NCI-H774 (cell line): ENCODE measurements around the gene ZNF383.
A peak's percentile ranks its signal among the peaks of the same experiment; 100 is the strongest.
"Not testable (repeated sequence)": the region's sequence is repeated elsewhere in the genome, so short reads cannot be mapped to it uniquely, and the experiment has no call there.

Source experiments
- DNase-seq: peaks from one replicate; lab custom pipeline; 2025; lab: John Stamatoyannopoulos, UW

Gene ZNF383

DNA sequence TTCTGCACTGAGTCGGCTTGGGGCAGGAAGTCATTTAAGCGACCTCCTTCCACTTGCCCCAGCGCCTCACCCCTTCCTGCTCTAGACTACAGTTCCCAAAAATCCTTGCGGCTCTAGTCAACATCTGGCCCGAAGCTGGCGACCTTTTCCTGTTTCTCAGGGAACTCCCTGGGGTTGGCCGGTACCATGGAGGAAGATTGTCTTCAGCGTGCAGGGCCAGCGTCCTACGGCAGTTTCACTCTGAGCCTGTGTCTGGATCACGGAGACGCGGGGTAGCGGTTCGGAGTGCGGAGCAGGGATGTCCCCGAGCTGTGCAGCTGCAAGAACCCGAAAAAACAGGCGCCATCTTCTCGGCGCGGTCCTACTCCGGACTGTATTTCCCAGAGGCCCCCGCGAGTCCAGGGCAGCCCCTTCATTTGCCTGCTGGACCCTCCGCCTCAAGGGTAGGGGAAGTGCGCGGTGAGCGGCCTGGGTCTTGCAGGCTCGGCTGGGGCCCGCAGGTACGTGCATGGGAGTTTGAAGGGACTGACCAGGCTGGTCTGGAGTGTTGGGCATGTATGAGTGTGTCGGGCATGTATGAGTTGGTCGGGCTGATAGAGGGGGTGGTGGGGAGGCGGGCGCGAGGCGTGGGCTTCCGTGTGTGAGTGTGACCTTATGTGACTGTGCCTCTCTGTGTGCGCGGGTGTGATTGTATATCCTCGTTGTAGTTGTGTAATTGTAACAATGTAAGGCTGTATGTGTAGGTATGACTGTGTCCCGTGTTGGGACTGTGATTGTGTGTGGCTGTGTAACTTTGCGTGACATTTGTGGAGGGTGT lies at the start of gene ZNF383:
TSS of gene ZNF383 (plus strand) at position 440 of the 817 bp plus-strand sequence. CDS start 12,240 bp downstream, outside the sequence.
- peak; percentile 79 for DNase-seq

DNA sequence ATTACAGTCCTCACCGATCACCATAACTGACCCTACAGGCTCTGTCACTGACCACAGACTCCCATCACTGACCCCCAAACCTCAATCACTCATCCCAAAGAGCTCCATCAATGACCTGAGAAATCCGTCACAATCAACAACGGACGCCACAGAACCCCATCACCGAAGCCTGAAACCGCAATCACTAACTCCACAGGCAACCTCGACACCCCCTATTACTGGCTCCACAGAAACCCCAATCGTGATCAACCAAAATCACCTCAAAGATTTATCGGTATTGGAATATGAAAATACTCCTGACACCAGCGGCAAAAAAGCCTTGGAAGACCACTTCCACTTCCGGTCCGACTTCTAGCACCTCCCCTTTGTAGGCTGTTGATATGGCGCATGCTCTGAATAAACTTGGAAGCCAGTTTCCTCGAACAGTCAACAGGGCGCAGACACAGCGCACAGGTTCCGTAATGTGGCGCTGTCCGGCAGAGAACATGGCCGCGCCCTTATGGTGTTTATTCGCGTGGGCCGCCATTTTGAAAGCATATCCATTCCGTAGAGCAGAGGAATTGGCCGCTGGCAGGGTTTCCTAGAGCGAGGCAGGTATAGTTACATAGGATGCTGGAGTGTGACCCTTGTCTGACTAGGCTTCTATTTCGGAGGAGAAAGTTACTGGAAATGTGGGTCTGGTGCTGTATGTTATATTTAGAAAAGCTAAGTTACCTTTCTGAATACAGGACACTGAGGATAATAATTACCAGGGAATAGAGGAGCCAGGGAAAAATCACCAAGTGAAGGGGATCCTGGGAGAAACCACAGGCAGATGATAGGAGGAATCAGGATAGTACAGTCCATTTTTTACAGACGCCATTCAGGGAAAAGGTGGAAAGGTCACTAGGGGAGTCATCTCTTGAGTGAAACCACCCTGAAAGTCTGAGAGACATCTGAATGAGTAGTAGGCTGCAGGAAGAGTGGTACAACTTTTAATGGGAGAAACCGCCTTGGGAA lies 45.3 kb upstream of the ZNF383 start, which contains the start of gene ZNF585A:
TSS of gene ZNF585A (minus strand) at position 328 of the 999 bp plus-strand sequence. CDS start 2,785 bp downstream, outside the sequence.
- peak; percentile 95 for DNase-seq

DNA sequence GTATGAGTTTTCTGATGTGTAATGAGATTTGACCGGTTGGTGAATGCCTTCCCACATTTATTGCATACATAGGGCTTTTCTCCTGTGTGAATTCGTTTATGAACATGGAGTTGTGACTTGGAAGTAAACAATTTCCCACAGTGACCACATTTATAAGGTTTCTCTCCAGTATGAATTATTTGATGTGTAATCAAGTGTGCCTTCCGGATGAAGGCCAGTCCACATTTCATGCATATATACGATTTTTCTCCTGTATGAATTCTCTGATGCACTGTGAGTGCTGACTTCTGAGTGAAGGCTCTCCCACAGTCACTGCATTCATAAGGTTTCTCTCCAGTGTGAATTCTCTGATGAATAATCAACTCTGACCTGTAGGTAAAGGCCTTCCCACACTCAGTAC lies 31.9 kb upstream of the ZNF383 start:
- not testable (repeated sequence) for DNase-seq

DNA sequence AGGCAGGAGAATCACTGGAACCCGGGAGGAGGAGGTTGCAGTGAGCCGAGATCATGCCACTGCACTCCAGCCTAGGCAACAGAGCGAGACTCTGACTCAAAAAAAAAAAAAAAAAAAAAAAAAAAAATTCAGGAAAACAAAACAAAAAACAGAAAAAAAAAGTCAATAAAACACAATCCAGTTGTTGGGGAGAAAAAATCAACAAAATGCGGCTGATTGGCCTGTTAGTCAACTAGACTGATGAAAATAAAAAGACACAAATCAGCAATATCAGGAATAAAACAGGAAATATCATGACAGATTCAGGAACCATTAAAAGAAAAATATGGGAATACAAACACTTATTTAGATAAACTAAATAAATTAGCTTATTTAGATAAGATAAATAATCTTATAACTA lies 22.8 kb upstream of the ZNF383 start:
- not testable (repeated sequence) for DNase-seq

DNA sequence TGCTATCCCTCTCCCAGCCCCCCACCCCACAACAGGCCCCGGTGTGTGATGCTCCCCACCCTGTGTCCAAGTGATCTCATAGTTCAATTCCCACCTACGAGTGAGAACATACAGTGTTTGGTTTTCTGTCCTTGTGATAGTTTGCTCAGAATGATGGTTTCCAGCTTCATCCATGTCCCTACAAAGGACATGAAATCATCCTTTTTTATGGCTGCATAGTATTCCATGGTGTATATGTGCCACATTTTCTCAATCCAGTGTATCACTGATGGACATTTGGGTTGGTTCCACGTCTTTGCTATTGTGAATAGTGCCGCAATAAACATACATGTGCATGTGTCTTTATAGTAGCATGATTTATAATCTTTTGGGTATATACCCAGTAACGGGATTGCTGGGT lies 20.9 kb upstream of the ZNF383 start:
- DNase-seq = not testable (repeated sequence)

DNA sequence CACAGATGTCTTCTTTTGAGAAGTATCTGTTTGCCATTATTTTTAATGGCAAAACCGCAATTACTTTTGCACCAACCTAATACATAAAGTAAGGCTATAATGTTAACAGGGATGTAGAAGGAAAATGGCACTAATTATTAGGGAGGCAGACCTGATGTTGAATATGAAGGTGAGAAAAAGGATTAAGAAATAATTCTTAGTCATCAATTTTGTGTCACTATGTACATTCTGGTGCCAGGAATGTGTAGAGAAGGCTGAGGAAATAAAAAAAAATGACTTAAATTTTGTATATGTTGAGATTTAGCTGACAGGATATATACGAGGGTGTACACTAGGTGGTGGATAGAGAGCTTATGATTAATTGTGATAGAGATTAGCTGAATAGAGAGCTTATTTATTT lies 20.2 kb upstream of the ZNF383 start:
- DNase-seq = no peak

DNA sequence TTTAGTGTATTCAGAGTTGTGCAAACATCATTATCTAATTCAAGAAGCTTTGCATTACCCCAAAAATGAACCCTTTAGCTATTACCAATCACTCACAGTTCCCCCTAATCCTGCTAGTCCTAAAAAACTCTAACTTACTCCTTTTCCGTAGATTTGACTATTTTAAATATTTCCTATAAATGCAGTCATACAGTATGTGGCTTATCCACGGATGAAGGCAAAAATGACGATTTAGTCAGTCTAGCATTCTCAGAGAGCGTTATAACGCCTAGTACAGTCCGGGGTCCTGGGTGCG lies 587 bp upstream of the ZNF383 start:
- DNase-seq = no peak

DNA sequence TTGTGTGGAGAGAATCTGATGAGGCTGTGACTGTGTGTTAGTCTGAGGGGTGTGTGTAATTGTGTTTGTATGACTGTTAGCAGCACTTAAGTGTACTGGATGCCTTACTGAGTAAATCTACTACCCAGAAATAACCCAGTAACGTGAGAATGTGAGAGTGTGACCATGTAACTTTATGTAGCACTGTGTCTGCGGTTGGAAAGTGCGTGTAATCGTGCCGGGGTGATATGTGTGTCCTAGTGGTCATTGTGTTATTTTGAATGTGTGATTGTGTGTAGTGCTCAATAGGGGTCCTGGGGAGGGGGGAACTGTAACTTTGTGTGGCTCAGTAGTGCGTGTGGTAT lies 550 bp downstream of the ZNF383 start:
- no peak for DNase-seq

DNA sequence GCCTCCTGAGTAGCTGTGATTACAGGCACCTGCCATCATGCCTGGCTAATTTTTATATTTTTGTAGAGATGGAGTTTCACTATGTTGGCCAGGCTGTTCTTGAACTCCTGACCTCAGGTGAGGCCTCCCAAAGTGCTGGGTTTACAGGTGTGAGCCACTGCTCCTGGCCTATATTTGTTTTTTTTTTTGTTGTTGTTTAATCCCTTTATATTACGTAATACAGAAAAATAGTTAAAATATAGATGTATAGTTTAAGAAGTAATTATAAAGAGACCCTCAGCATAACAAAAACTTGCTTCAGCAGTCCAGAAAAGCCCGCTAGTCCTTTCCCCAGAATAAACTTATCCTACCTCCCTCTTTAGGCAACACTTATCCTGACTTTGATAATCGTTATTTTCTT lies 2.4 kb downstream of the ZNF383 start:
- DNase-seq = no peak

DNA sequence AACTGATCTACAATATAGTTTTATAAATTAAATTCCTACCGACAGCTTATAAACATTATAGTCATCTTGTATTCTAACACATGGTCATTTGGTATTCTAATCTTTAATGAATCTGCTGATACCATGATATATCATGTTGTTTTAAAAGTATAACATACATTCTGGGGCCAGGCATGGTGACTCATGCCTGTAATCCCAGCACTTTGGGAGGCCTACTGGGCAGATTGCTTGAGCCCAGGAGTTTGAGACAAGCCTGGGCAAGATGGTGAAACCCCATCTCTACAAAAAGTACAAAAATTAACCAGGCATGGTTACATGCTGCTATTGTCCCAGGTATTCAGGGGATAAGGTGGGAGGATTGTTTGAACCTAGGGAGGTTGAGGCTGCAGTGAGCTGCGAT lies 3.1 kb downstream of the ZNF383 start:
- DNase-seq = no peak

DNA sequence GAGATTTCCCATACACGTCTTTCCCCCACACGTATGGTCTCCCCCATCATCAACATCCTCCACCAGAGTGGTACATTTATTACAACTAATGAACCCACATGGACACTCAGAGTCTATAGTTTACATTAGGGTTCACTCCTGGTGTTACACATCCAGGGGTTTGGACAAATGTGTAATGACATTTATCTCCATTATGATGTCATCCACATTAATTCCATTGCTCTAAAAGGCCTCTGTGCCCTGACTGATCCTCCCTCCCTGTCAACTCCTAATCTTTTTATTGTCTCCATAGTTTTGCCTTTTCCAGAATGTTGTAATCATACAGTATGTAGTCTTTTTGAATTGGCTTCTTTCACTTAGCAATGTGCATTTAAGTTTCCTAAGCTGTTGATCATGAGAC lies 8.2 kb downstream of the ZNF383 start:
- DNase-seq = no peak

DNA sequence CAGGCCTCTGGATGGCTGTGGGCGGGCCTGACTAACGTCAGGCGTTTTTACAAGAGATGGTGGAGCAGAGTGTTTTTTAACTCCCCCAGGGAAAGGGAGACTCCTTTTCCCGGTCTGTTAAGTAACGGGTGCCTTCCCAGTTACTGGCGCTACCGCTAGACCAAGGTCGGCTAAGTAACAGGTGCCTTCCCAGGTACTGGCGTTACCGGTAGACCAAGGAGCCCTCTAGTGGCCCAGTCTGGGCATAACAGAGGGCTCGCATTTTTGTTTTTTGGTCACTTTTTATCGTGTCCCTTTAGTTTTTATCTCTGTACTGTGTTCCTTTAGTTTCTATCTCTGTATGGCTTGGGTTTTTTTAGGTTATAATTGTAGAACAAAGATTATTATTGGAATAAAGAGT lies 10.0 kb downstream of the ZNF383 start:
- DNase-seq = no peak

DNA sequence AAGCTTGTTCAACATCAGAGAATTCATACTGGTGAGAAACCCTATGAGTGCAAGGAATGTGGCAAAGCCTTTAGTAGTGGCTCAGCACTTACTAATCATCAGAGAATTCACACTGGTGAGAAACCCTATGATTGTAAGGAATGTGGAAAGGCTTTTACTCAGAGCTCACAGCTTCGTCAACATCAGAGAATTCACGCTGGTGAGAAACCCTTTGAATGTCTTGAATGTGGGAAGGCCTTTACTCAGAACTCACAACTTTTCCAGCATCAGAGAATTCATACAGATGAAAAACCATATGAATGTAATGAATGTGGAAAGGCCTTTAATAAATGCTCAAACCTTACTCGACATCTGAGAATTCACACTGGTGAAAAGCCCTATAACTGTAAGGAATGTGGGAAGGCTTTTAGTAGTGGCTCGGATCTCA lies 25.2 kb downstream of the ZNF383 start:
- DNase-seq = no peak

DNA sequence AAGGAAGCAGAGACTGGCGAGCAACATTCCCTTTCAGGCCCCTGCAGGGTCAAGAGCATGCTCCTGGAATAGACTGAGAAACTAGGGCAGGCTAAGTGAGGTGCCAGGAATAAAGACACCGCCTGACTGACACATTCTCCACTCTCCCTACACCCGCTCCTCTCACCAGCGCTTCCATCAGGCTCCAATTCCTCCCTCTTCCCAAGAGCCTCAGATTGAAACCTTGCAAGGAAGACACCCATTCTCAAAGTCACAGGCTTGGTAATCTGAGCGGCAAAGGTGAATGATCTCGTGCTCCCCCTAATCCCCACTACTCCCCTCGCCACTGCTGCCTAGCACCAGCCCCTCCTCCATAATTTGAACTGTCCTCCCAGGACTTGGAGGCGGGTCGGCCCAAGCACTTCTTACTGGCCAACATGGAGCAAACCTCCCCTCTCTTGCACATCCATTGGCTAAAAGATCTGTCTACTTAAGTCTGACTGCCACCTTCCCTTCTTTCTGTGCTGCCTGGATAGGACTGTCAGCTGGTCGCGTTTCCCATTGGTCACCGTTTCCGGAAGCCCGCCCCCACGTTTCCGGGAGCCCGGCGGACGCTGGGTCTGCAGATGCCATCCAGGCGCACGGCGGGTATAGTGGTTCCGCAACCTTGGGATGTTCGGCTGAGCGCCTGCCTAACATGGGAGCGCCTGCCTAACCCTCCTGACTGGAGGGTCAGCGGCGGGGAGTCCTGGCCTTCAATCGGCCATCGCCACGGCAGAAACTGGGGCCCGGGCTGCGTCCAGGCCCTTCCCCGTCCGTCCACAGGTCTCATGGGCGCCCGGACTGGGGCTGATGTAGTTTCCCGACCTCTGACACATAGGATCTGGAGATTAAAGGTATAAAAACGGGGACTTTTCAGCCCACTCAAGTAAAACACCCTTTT lies 33.6 kb downstream of the ZNF383 start:
- DNase-seq = peak; percentile 67

DNA sequence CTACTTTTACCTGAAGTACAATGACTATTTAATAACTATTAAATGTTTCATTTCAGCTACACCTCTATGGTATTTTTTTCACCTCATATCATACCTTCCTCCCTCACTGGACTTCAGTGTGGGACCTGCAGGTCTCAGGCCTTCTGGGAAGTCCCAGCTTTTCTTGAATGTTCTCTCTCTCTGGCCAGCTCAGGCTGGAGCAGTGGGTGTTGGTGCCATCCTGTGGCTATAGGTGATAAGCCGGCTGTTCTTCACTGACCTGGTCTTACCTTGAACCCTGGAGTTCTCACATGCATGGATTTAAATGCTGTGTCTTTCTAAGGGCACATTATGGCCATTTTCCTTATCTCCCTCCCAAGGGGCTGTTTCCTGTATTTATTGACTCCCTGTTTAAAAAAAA lies 45.0 kb downstream of the ZNF383 start:
- DNase-seq = not testable (repeated sequence)

DNA sequence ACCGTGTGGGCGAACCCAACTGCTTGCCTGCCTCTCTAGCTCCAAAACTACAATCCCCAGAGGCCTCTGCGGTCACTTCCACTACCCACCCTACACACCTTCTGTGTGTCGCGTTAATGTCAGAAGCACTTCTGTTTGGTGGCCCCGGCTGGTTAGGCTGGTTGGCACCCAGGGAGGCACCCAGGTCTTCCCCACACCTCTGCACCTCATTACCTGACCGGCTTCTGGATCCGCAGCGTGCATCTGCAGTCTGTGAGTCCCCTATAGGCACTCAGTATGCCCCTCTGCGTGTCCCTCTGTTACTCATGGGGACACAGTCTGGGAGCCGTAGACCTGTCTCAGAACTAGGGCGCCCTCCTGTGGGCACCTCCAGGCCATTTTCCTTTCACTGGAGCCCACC lies 49.0 kb downstream of the ZNF383 start:
- not testable (repeated sequence) for DNase-seq

DNA sequence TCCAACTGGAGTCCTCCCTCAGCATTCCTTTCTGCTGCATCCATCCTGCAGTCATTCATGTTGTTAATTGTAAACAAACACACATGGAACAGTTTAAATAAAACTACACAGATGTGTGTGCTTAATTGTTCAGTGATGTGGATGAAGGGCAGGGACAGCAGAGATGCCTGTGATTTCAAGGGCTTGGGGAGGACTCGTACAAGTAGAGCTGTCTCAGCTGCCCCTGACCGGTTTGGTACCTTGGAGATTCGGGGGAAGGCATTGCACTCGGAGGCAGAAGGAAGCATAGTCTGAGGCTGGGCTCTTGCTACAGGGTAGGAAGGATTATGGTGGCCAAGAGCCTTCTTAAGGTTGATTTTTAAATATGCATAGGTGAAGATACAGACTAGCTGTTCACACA lies 49.7 kb downstream of the ZNF383 start:
- not testable (repeated sequence) for DNase-seq

DNA sequence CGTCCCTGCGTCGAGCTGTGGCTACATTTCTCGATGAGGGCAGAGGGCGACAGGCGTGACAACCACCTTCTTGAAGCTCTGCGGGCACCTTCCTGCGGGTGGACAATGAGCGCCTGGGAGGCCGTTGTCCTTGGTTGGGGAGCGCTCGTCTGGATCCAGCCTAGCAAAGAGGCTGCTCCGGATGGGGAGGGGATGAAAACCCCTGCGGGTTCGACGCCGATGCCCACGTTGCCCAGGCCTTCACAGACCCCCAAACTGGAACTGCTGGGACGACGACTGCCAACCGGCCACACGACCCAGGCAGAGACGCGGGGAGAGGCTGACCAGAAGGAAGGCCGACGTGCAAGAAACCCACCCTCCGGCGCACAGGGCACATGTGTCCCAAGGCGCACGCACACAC lies 62.6 kb downstream of the ZNF383 start:
- not testable (repeated sequence) for DNase-seq

DNA sequence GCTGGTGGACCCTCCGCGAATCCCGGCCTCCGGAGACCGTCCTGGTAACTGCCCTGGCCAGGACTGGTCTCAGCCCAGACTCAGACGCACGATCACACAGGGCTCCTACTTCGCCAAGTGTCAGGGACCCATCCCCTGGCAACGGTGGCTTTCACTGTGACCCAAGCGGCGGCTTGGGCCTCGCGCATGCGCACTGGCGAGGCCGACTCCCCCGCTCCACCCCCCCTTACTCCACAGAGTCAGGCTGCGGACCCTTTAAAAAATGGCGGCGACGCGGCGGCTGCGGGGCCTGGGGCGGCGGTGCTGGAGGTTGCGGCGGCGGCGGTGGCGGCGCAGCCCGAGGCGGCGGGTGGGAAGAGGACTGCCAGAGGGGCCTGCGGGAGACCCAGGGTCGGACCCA lies 66.0 kb downstream of the ZNF383 start:
- not testable (repeated sequence) for DNase-seq

DNA sequence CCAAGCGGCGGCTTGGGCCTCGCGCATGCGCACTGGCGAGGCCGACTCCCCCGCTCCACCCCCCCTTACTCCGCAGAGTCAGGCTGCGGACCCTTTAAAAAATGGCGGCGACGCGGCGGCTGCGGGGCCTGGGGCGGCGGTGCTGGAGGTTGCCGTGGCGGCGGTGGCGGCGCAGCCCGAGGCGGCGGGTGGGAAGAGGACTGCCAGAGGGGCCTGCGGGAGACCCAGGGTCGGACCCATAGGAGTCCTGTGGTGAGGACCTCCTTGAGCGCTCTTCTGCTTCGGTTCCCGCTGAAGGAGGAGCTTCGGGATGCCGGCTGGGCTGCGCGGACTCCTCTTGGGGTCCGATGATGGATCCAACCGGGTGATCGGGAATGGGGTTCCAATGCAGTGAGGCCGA lies 71.2 kb downstream of the ZNF383 start:
- DNase-seq = not testable (repeated sequence)

DNA sequence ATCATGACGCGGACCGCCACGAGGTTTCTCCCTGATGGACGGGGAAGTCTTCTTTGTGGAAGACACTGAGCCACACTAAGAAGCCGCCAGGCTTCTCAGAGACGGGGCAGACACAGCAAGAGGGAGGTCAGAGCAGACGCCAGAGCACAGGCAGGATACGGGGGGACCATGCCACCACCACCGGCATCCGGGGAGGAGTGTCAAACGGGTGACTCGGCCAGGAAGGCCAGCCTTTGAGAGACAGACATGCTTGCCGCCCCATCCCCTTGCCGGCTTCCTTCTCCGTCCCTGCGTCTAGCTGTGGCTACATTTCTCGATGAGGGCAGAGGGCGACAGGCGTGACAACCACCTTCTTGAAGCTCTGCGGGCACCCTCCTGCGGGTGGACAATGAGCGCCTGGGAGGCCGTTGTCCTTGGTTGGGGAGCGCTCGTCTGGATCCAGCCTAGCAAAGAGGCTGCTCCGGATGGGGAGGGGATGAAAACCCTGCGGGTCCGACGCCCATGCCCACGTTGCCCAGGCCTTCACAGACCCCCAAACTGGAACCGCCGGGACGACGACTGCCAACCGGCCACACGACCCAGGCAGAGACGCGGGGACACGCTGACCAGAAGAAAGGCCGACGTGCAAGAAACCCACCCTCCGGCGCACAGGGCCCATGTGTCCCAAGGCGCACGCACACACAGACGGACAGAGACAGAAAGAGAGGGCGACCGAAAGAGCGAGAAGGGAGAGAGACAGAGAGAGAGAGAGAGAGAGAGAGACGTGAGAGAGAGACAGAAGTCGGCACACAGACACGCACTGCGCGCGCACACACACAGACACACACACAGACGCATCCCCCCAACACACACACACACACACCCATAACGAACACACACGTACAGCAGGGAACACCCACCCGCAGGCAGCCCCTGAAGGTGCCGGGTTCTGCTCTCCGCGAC lies 75.3 kb downstream of the ZNF383 start:
- DNase-seq = not testable (repeated sequence)
